ENCODE data around the gene EREG.
"Not testable (repeated sequence)": the region's sequence is repeated elsewhere in the genome, so short reads cannot be mapped to it uniquely, and the experiment has no call there.

The EREG gene

DNA sequence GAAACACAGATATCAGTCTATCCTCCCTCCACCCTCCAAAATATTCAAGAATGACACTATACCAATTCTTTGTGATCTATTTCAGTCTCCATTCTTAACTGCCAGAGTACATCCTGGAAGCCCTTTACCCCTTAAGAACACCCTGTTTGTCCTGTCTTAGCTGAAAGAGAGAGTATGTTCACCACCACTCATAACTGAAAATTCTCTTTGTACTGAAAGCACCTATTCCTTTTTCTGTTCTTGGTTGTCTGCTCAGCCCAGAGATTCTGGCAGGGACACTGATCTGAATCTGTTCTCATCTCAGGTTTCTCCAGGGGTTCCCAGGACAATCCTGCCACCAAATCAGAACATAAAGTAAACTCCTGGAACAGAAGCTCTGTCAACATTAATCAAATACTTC, 25.4 kb upstream of the EREG start:
- Histone ChIP-seq H4K8ac (ENCODE audit: low read depth, low read length) (no peak overlapping the region), H3K9me3 (ENCODE audit: insufficient read depth, low read depth, low read length) (no peaks in the 10 kb centered on the region), H3K27ac (ENCODE audit: low read depth, low read length) (no peak overlapping the region), H4K91ac (ENCODE audit: low read depth, low read length) (no peak overlapping the region), H3K4me3 (ENCODE audit: low read depth, low read length) (no peak overlapping the region), H2BK120ac (ENCODE audit: insufficient read depth, low read length, poor library complexity) (no peak overlapping the region), H3K36me3 (ENCODE audit: control insufficient read depth in 1 of 2, insufficient read depth in 2 of 2, low read length in 2 of 2) (no peaks in the 10 kb centered on the region), H3K4me2 (ENCODE audit: low read length) (no peak overlapping the region), H3K18ac (ENCODE audit: low read length) (no peak overlapping the region), H4K12ac (ENCODE audit: low read depth, low read length) (no peak overlapping the region), H3K27me3 (ENCODE audit: insufficient read depth, low read length) (no peaks in the 10 kb centered on the region), H3K79me2 (ENCODE audit: control insufficient read depth, insufficient read depth, low read length, poor library complexity) (no peaks in the 10 kb centered on the region), H3K4me1 (ENCODE audit: control insufficient read depth in 1 of 2, insufficient read depth in 2 of 2, low read length in 2 of 2) (peaks cover 0 to under 1% of the 10 kb centered on the region in 2 experiments), H3K9ac (ENCODE audit: low read length) (no peak overlapping the region), H3K4ac (ENCODE audit: low read depth, low read length) (no peak overlapping the region), H2BK12ac (ENCODE audit: low read length) (no peak overlapping the region), H3K79me1 (ENCODE audit: low read length) (no peaks in the 10 kb centered on the region), H3K14ac (ENCODE audit: low read length) (no peak overlapping the region), H2AK5ac (ENCODE audit: low read length) (no peak overlapping the region), H2BK5ac (ENCODE audit: low read depth, low read length, poor library complexity) (no peak overlapping the region), H3K23ac (ENCODE audit: low read length) (no peak overlapping the region), H2AFZ (ENCODE audit: insufficient read depth, low read length, poor library complexity) (no peak overlapping the region)
- no peak for DNase-seq

DNA sequence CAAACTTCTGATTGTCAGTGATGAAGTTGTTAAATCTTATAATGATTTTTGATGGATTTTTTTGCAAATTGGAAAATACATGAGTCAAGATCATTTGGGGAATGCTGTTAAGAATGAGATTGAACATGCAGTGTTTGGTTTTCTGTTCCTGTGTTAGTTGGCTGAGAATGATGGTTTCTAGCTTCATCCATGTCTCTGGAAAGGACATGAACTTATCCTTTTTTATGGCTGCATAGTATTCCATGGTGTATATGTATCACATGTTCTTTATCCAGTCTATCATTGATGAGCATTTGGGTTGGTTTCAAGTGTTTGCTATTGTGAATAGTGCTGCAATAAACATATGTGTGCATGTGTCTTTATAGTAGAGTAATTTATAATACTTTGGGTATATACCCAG, 24.5 kb upstream of the EREG start:
- not testable (repeated sequence) for H3K9ac ChIP-seq (ENCODE audit: low read length); H2BK120ac ChIP-seq (ENCODE audit: insufficient read depth, low read length, poor library complexity); H3K27ac ChIP-seq (ENCODE audit: low read depth, low read length); H3K36me3 ChIP-seq (ENCODE audit: control insufficient read depth in 1 of 2, insufficient read depth in 2 of 2, low read length in 2 of 2); H3K27me3 ChIP-seq (ENCODE audit: insufficient read depth, low read length); H3K79me2 ChIP-seq (ENCODE audit: control insufficient read depth, insufficient read depth, low read length, poor library complexity); H3K4me3 ChIP-seq (ENCODE audit: low read depth, low read length); H4K12ac ChIP-seq (ENCODE audit: low read depth, low read length); H3K9me3 ChIP-seq (ENCODE audit: insufficient read depth, low read depth, low read length); H3K23ac ChIP-seq (ENCODE audit: low read length); H2BK5ac ChIP-seq (ENCODE audit: low read depth, low read length, poor library complexity); H2AK5ac ChIP-seq (ENCODE audit: low read length); H3K14ac ChIP-seq (ENCODE audit: low read length); H4K8ac ChIP-seq (ENCODE audit: low read depth, low read length); H3K4ac ChIP-seq (ENCODE audit: low read depth, low read length); H2BK12ac ChIP-seq (ENCODE audit: low read length); H3K18ac ChIP-seq (ENCODE audit: low read length); H3K4me2 ChIP-seq (ENCODE audit: low read length); H4K91ac ChIP-seq (ENCODE audit: low read depth, low read length); H3K4me1 ChIP-seq (ENCODE audit: control insufficient read depth in 1 of 2, insufficient read depth in 2 of 2, low read length in 2 of 2); H3K79me1 ChIP-seq (ENCODE audit: low read length); DNase-seq; H2AFZ ChIP-seq (ENCODE audit: insufficient read depth, low read length, poor library complexity)

DNA sequence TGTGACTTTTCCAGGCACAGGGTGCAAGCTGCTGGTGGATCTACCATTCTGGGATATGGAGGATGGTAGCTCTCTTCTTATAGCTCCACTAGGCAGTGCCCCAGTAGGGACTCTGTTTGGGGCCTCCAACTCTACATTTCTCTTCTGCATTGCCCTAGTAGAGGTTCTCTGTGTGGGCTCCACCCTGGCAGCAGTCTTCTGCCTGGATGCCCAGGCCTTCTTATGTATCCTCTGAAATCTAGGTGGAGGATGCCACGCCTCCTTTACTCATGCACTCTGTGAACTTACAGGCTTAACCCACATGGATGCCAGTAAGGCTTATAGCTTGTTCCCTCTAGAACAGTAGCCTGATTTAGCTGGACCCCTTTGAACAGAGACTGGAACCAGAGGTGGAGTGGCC, 20.9 kb upstream of the EREG start:
- no peak overlapping the region for H2BK12ac ChIP-seq (ENCODE audit: low read length)
- no peak overlapping the region for H4K91ac ChIP-seq (ENCODE audit: low read depth, low read length)
- no peak overlapping the region for H4K8ac ChIP-seq (ENCODE audit: low read depth, low read length)
- no peak overlapping the region for H3K4me3 ChIP-seq (ENCODE audit: low read depth, low read length)
- no CpG with 5 or more reads among the region's 1 CpG for WGBS (ENCODE audit: extremely low coverage, insufficient coverage, insufficient read length)
- H3K79me1 ChIP-seq (ENCODE audit: low read length) = no peaks in the 10 kb centered on the region
- DNase-seq = no peak
- H4K12ac ChIP-seq (ENCODE audit: low read depth, low read length) = no peak overlapping the region
- peaks cover 2% of the 10 kb centered on the region for H3K9me3 ChIP-seq (ENCODE audit: insufficient read depth, low read depth, low read length)
- H2AK5ac ChIP-seq (ENCODE audit: low read length) = no peak overlapping the region
- H2AFZ ChIP-seq (ENCODE audit: insufficient read depth, low read length, poor library complexity) = no peak overlapping the region
- no peak overlapping the region for H3K9ac ChIP-seq (ENCODE audit: low read length)
- no peak overlapping the region for H3K18ac ChIP-seq (ENCODE audit: low read length)
- H2BK5ac ChIP-seq (ENCODE audit: low read depth, low read length, poor library complexity) = no peak overlapping the region
- H3K4me2 ChIP-seq (ENCODE audit: low read length) = no peak overlapping the region
- no peak overlapping the region for H2BK120ac ChIP-seq (ENCODE audit: insufficient read depth, low read length, poor library complexity)
- H3K4me1 ChIP-seq (ENCODE audit: control insufficient read depth in 1 of 2, insufficient read depth in 2 of 2, low read length in 2 of 2) = no peaks in the 10 kb centered on the region
- no peaks in the 10 kb centered on the region for H3K79me2 ChIP-seq (ENCODE audit: control insufficient read depth, insufficient read depth, low read length, poor library complexity)
- no peak overlapping the region for H3K23ac ChIP-seq (ENCODE audit: low read length)
- H3K36me3 ChIP-seq (ENCODE audit: control insufficient read depth in 1 of 2, insufficient read depth in 2 of 2, low read length in 2 of 2) = no peaks in the 10 kb centered on the region
- H3K14ac ChIP-seq (ENCODE audit: low read length) = no peak overlapping the region
- no peak overlapping the region for H3K27ac ChIP-seq (ENCODE audit: low read depth, low read length)
- no peaks in the 10 kb centered on the region for H3K27me3 ChIP-seq (ENCODE audit: insufficient read depth, low read length)
- no peak overlapping the region for H3K4ac ChIP-seq (ENCODE audit: low read depth, low read length)

DNA sequence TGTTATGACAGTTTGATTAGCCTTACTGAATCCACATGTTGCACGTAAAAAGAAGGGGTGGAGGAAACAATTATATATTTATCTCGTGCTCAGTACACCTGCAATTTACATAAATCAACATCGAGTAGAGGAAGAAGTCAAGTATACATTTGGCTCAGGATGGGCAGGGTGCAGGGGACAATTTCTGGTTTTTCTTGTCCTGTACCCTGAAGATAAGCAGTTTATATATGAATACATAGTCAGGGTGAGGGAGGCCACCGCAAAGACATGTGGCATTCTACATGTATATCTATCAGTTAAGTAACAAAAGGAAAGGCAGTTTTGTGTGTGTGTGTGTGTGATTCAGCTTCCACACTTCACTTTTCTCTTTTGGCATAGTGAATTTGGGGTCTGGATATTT, 11.1 kb upstream of the EREG start:
- Histone ChIP-seq H3K27ac (ENCODE audit: low read depth, low read length) (no peak overlapping the region), H3K27me3 (ENCODE audit: insufficient read depth, low read length) (no peaks in the 10 kb centered on the region), H3K4ac (ENCODE audit: low read depth, low read length) (no peak overlapping the region), H3K23ac (ENCODE audit: low read length) (no peak overlapping the region), H3K9me3 (ENCODE audit: insufficient read depth, low read depth, low read length) (no peaks in the 10 kb centered on the region), H2AFZ (ENCODE audit: insufficient read depth, low read length, poor library complexity) (no peak overlapping the region), H3K79me2 (ENCODE audit: control insufficient read depth, insufficient read depth, low read length, poor library complexity) (no peaks in the 10 kb centered on the region), H4K8ac (ENCODE audit: low read depth, low read length) (no peak overlapping the region), H3K36me3 (ENCODE audit: control insufficient read depth in 1 of 2, insufficient read depth in 2 of 2, low read length in 2 of 2) (no peaks in the 10 kb centered on the region), H3K9ac (ENCODE audit: low read length) (no peak overlapping the region), H3K79me1 (ENCODE audit: low read length) (no peaks in the 10 kb centered on the region), H3K14ac (ENCODE audit: low read length) (no peak overlapping the region), H4K12ac (ENCODE audit: low read depth, low read length) (no peak overlapping the region), H3K4me1 (ENCODE audit: control insufficient read depth in 1 of 2, insufficient read depth in 2 of 2, low read length in 2 of 2) (no peaks in the 10 kb centered on the region), H2BK5ac (ENCODE audit: low read depth, low read length, poor library complexity) (no peak overlapping the region), H4K91ac (ENCODE audit: low read depth, low read length) (no peak overlapping the region), H3K4me2 (ENCODE audit: low read length) (no peak overlapping the region), H3K18ac (ENCODE audit: low read length) (no peak overlapping the region), H3K4me3 (ENCODE audit: low read depth, low read length) (no peak overlapping the region), H2BK12ac (ENCODE audit: low read length) (no peak overlapping the region), H2AK5ac (ENCODE audit: low read length) (no peak overlapping the region), H2BK120ac (ENCODE audit: insufficient read depth, low read length, poor library complexity) (no peak overlapping the region)
- WGBS (ENCODE audit: extremely low coverage, insufficient coverage, insufficient read length) = no CpG with 5 or more reads among the region's 4 CpGs
- no peak for DNase-seq

DNA sequence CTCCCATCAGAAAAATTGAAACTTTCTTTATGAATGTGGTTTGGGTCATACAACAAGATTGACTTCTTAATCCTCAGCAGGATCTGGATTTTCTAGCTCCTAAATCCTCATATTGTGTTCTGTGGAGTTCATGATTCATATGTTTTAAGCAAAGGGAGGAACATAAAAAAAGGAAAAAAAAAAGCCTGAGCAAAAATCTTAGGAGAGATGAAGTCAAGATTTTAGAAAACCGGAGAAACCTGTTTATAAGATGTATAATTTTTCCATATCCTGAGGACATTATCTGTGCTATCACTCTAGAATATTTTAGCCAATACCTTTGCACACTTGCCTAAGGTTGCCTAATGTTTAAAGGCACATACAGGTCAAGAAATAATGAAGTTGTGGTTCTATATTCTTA, 7.0 kb upstream of the EREG start:
- Histone ChIP-seq H2BK12ac (ENCODE audit: low read length) (no peak overlapping the region), H3K9ac (ENCODE audit: low read length) (no peak overlapping the region), H2BK5ac (ENCODE audit: low read depth, low read length, poor library complexity) (no peak overlapping the region), H3K18ac (ENCODE audit: low read length) (no peak overlapping the region), H3K27ac (ENCODE audit: low read depth, low read length) (no peak overlapping the region), H3K9me3 (ENCODE audit: insufficient read depth, low read depth, low read length) (no peaks in the 10 kb centered on the region), H3K4me1 (ENCODE audit: control insufficient read depth in 1 of 2, insufficient read depth in 2 of 2, low read length in 2 of 2) (no peaks in the 10 kb centered on the region), H3K27me3 (ENCODE audit: insufficient read depth, low read length) (no peaks in the 10 kb centered on the region), H2AFZ (ENCODE audit: insufficient read depth, low read length, poor library complexity) (no peak overlapping the region), H3K36me3 (ENCODE audit: control insufficient read depth in 1 of 2, insufficient read depth in 2 of 2, low read length in 2 of 2) (no peaks in the 10 kb centered on the region), H4K91ac (ENCODE audit: low read depth, low read length) (no peak overlapping the region), H3K4me3 (ENCODE audit: low read depth, low read length) (no peak overlapping the region), H2BK120ac (ENCODE audit: insufficient read depth, low read length, poor library complexity) (no peak overlapping the region), H3K4ac (ENCODE audit: low read depth, low read length) (no peak overlapping the region), H3K4me2 (ENCODE audit: low read length) (no peak overlapping the region), H3K23ac (ENCODE audit: low read length) (no peak overlapping the region), H3K79me1 (ENCODE audit: low read length) (no peaks in the 10 kb centered on the region), H2AK5ac (ENCODE audit: low read length) (no peak overlapping the region), H4K12ac (ENCODE audit: low read depth, low read length) (no peak overlapping the region), H3K79me2 (ENCODE audit: control insufficient read depth, insufficient read depth, low read length, poor library complexity) (no peaks in the 10 kb centered on the region), H3K14ac (ENCODE audit: low read length) (no peak overlapping the region), H4K8ac (ENCODE audit: low read depth, low read length) (no peak overlapping the region)
- peak; percentile 8 to 93 for DNase-seq
- no CpG with 5 or more reads among the region's 1 CpG for WGBS (ENCODE audit: extremely low coverage, insufficient coverage, insufficient read length)

Data from trophoblast cell (in vitro differentiated cells and primary cell).